ENCODE results near the gene RNF208. TPM values are rescaled to one million over a fixed set of nuclear protein-coding genes. Genes with fewer than 3 reads are reported as not detected.

RNF208 gene
- total RNA-seq, 4 donors from 2014 or later = 2.3 to 4.5 (median 3.8) TPM

- Histone ChIP-seq H3K27ac (no peak overlapping the region), H3K27me3 (no peaks in the 10 kb centered on the region), H3K9me3 (no peaks in the 10 kb centered on the region), H3K4me1 (peaks cover 21 to 26% of the 10 kb centered on the region in 2 donors), H3K4me3 (replicated peaks in 1 of 3) (no peak overlapping the region), H3K36me3 (no peaks in the 10 kb centered on the region)
- 86 to 87% methylated on average over 15 to 21 of the region's 23 CpGs for WGBS, 2 donors
- intact Hi-C loops (cut with DNase I) = loop anchor here (5.0 kb wide), 1 partner anchor 114 kb away; no protein-coding TSS in a partner anchor
- DNase-seq = no peak
- TF ChIP-seq CTCF (IDR thresholded peaks at IDR 0.05) (no peak), POLR2A (IDR thresholded peaks at IDR 0.05) (no peak)
These were observed 9.5 kb upstream of the RNF208 start for GRCh38 chr9:137231372-137232039.

- TF ChIP-seq CTCF (IDR thresholded peaks at IDR 0.05) = no peak
- intact Hi-C loops (cut with DNase I) = loop anchor here (5.0 kb wide), 1 partner anchor 114 kb away; no protein-coding TSS in a partner anchor
- Histone ChIP-seq H3K4me3 (replicated peaks in 1 of 3) (no peak within 1 kb of the TSS), H3K27ac (no peak within 1 kb of the TSS), H3K4me1 (peaks cover 18 to 26% of the 10 kb centered on the region in 2 donors), H3K27me3 (no peaks in the 10 kb centered on the region), H3K9me3 (no peaks in the 10 kb centered on the region), H3K36me3 (no peaks in the 10 kb centered on the region)
- 79 to 85% methylated on average over 5 to 12 of the region's 14 CpGs for WGBS, 2 donors
- no peak for DNase-seq
These were observed 8.8 kb upstream of the RNF208 start, which contains the start of gene SLC34A3 for GRCh38 chr9:137230705-137231371. Gene SLC34A3 (plus strand): TSS chr9:137230901. CDS start chr9:137231703, 802 bp downstream.

GRCh38 chr9:137229903-137230704, 8.1 kb upstream of the RNF208 start:
- no peak for DNase-seq
- H3K4me3 ChIP-seq (replicated peaks in 1 of 3) = no peak overlapping the region
- intact Hi-C loops (cut with DNase I) = loop anchor here (5.0 kb wide), 2 partner anchors 43 to 113 kb away; partner anchors contain the start of genes ANAPC2 and SSNA1
- H3K36me3 ChIP-seq = no peaks in the 10 kb centered on the region
- TF ChIP-seq CTCF (IDR thresholded peaks at IDR 0.05) = no peak
- no peak for TF ChIP-seq POLR2A (IDR thresholded peaks at IDR 0.05)
- no peaks in the 10 kb centered on the region for H3K9me3 ChIP-seq
- no peak overlapping the region for H3K27ac ChIP-seq
- H3K4me1 ChIP-seq = peaks cover 18 to 26% of the 10 kb centered on the region in 2 donors
- no peaks in the 10 kb centered on the region for H3K27me3 ChIP-seq
- 50 to 71% methylated on average over 9 to 14 of the region's 31 CpGs for WGBS, 2 donors

DNA sequence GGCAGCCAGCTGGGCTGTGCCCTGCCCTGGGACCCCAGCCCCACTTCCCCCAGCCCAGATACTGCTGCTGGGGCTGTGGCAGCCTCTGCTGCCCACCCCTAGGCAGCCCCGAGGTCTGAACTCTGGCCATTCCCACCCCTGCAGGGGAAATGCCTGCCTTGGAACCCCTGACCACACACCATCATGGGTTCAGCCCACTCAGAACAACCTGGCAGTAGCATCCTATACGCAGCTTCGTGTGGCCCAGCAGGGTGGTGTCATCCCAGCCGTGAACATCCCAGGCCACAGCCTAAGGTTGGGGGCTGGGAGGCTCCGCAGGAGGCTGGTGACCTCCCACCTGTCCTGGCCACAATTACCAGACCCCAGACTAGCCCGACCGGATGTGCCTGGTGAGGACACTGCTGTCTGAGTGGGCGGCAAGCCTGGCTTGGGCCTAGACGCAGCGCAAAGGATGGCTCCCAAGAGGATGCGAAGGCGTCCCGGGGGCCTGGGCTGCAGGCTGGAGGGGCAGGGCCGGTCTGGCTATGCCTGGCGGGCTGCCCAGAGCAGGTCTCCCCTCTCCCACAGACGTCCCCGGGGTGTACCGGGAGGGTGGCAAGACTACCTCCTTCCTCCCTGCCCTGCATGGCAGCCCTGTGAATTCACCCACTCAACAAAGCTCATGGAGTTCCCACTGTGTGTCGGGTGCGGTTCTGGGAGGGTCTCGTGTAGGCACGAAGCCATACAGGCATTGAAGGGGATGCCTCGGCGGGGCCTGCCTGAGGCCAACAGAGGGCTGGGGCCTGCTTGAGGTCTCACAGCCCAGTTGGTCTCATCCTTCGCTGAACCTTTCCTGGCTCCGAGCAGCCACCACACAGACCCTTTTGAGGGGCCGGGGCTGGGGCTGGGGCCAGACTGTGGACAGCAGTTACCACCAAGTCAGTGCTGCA, 7.2 kb upstream of the RNF208 start:
- H3K27me3 ChIP-seq = no peaks in the 10 kb centered on the region
- DNase-seq = no peak
- WGBS, 2 donors = 67 to 68% methylated on average over 11 to 17 of the region's 27 CpGs

More for the DNA sequence above, 7.2 kb upstream of the RNF208 start:
- Histone ChIP-seq H3K9me3 (no peaks in the 10 kb centered on the region), H3K36me3 (no peaks in the 10 kb centered on the region), H3K4me3 (replicated peaks in 1 of 3) (no peak overlapping the region), H3K4me1 (peaks cover 18 to 30% of the 10 kb centered on the region in 2 donors), H3K27ac (no peak overlapping the region)
- intact Hi-C loops (cut with DNase I) = loop anchor here (5.0 kb wide), 1 partner anchor 42 kb away; the partner anchor contains the start of genes ANAPC2 and SSNA1
- TF ChIP-seq CTCF (IDR thresholded peaks at IDR 0.05) = no peak
